Measurements from ENCODE around the gene DNAJC27.
A peak's percentile ranks its signal among the peaks of the same experiment; 100 is the strongest.
"Not testable (repeated sequence)": the region's sequence is repeated elsewhere in the genome, so short reads cannot be mapped to it uniquely, and the experiment has no call there.

DNAJC27 gene

GRCh38 chr2:24971536-24972314 is at the start of gene DNAJC27:
TSS of gene DNAJC27 (minus strand) at chr2:24971955. CDS start at chr2:24971904, 51 bp downstream.
- peak; percentile 99 for DNase-seq

GRCh38 chr2:25018681-25019080 is 46.9 kb upstream of the DNAJC27 start:
- no peak for DNase-seq

GRCh38 chr2:25014631-25015030 is 42.9 kb upstream of the DNAJC27 start:
- no peak for DNase-seq

- not testable (repeated sequence) for DNase-seq
Observed at GRCh38 chr2:25011342-25011741, 39.6 kb upstream of the DNAJC27 start.

- no peak for DNase-seq
Observed at GRCh38 chr2:25009954-25010353, 38.2 kb upstream of the DNAJC27 start.

GRCh38 chr2:25002066-25002465 is 30.3 kb upstream of the DNAJC27 start:
- DNase-seq: no peak

GRCh38 chr2:25001325-25001637 is 29.5 kb upstream of the DNAJC27 start:
- no peak for DNase-seq

- DNase-seq: no peak
Observed at GRCh38 chr2:25000503-25001324, 29.0 kb upstream of the DNAJC27 start.

GRCh38 chr2:25000036-25000435 is 28.3 kb upstream of the DNAJC27 start:
- DNase-seq: no peak

GRCh38 chr2:24999097-24999496 is 27.3 kb upstream of the DNAJC27 start:
- DNase-seq: not testable (repeated sequence)

- DNase-seq: no peak
Observed at GRCh38 chr2:24994146-24994724, 22.5 kb upstream of the DNAJC27 start.

GRCh38 chr2:24993406-24994145 is 21.8 kb upstream of the DNAJC27 start:
- DNase-seq: no peak

GRCh38 chr2:24986372-24986771 is 14.6 kb upstream of the DNAJC27 start:
- DNase-seq: no peak

- no peak for DNase-seq
Observed at GRCh38 chr2:24985511-24985910, 13.8 kb upstream of the DNAJC27 start.

- DNase-seq: no peak
Observed at GRCh38 chr2:24984912-24985311, 13.2 kb upstream of the DNAJC27 start.

GRCh38 chr2:24981411-24982136 is 9.8 kb upstream of the DNAJC27 start:
- no peak for DNase-seq

- no peak for DNase-seq
Observed at GRCh38 chr2:24978661-24979060, 6.9 kb upstream of the DNAJC27 start.

- no peak for DNase-seq
Observed at GRCh38 chr2:24977631-24978030, 5.9 kb upstream of the DNAJC27 start.

GRCh38 chr2:24973812-24974211 is 2.1 kb upstream of the DNAJC27 start:
- no peak for DNase-seq

GRCh38 chr2:24972315-24972961 is 683 bp upstream of the DNAJC27 start:
- DNase-seq: peak; percentile 30

GRCh38 chr2:24971286-24971535 is 544 bp downstream of the DNAJC27 start:
- DNase-seq: no peak
